Measurements from ENCODE around the gene AP4B1.

Gene AP4B1

GRCh38 chr1:113891631-113892220 lies 12.9 kb downstream of the AP4B1 start:
- no peak for DNase-seq

- DNase-seq, result no peak
These were observed 13.8 kb downstream of the AP4B1 start for GRCh38 chr1:113890816-113891215.

- no peak for DNase-seq
These were observed 17.0 kb downstream of the AP4B1 start, which contains the start of gene BCL2L15 for GRCh38 chr1:113887402-113888175. Gene BCL2L15 (minus strand): TSS chr1:113887581. CDS start chr1:113887375, 206 bp downstream.

- no peak for DNase-seq
These were observed 17.9 kb downstream of the AP4B1 start for GRCh38 chr1:113886417-113887401.

- no peak for DNase-seq
These were observed 22.9 kb downstream of the AP4B1 start for GRCh38 chr1:113881661-113882060.

GRCh38 chr1:113879739-113880038 lies 24.9 kb downstream of the AP4B1 start:
- no peak for DNase-seq

GRCh38 chr1:113876176-113876575 lies 28.4 kb downstream of the AP4B1 start:
- no peak for DNase-seq

GRCh38 chr1:113875714-113876113 lies 28.9 kb downstream of the AP4B1 start:
- DNase-seq, result no peak

- peak; percentile 29 for DNase-seq
These were observed 30.4 kb downstream of the AP4B1 start for GRCh38 chr1:113874012-113874879.

GRCh38 chr1:113872219-113872935 lies 32.2 kb downstream of the AP4B1 start:
- no peak for DNase-seq

- DNase-seq, result peak; percentile 89
These were observed 32.9 kb downstream of the AP4B1 start, which contains the start of gene PTPN22 for GRCh38 chr1:113871597-113872113. Gene PTPN22 (minus strand): TSS chr1:113871712.

- no peak for DNase-seq
These were observed 33.8 kb downstream of the AP4B1 start for GRCh38 chr1:113870778-113871177.

- DNase-seq, result peak; percentile 78
These were observed 36.1 kb downstream of the AP4B1 start for GRCh38 chr1:113868387-113869083.

GRCh38 chr1:113861641-113862040 lies 43.0 kb downstream of the AP4B1 start:
- no peak for DNase-seq

GRCh38 chr1:113860891-113861290 lies 43.7 kb downstream of the AP4B1 start:
- peak; percentile 89 for DNase-seq

GRCh38 chr1:113859478-113860175 lies 45.0 kb downstream of the AP4B1 start:
- DNase-seq, result no peak

GRCh38 chr1:113858982-113859381 lies 45.6 kb downstream of the AP4B1 start:
- DNase-seq, result no peak

GRCh38 chr1:113858418-113858817 lies 46.2 kb downstream of the AP4B1 start:
- no peak for DNase-seq

- no peak for DNase-seq
These were observed 46.8 kb downstream of the AP4B1 start for GRCh38 chr1:113857776-113858175.

- DNase-seq, result no peak
These were observed 48.2 kb downstream of the AP4B1 start for GRCh38 chr1:113856401-113856790.
